Brain pericyte (primary cell): Measurements from ENCODE around the gene TLX1.

Experiments used
- DNase-seq: peaks from one replicate; pipeline ENCODE4 v3.0.0-alpha.2; 2012; ENCODE audit warnings: low read depth, low spot score

TLX1 gene

GRCh38 chr10:101130984-101131961 is at the start of gene TLX1:
Gene TLX1, plus strand, starts transcription at chr10:101131300. Its CDS starts 242 bp downstream, at chr10:101131542.
- DNase-seq = no peak

GRCh38 chr10:101085846-101086245 is 45.3 kb upstream of the TLX1 start:
- no peak for DNase-seq

GRCh38 chr10:101087376-101087775 is 43.7 kb upstream of the TLX1 start:
- DNase-seq = no peak

- no peak for DNase-seq
These were observed 43.1 kb upstream of the TLX1 start for GRCh38 chr10:101087965-101088364.

GRCh38 chr10:101089520-101090299 is 41.4 kb upstream of the TLX1 start:
- DNase-seq = no peak

GRCh38 chr10:101090597-101090996 is 40.5 kb upstream of the TLX1 start:
- DNase-seq = no peak

- no peak for DNase-seq
These were observed 39.4 kb upstream of the TLX1 start for GRCh38 chr10:101091546-101092290.

- DNase-seq = no peak
These were observed 38.2 kb upstream of the TLX1 start for GRCh38 chr10:101092881-101093354.

- no peak for DNase-seq
These were observed 36.8 kb upstream of the TLX1 start for GRCh38 chr10:101094121-101094879.

- DNase-seq = no peak
These were observed 36.1 kb upstream of the TLX1 start for GRCh38 chr10:101095004-101095403.

GRCh38 chr10:101095550-101096213 is 35.4 kb upstream of the TLX1 start:
- DNase-seq = no peak

- no peak for DNase-seq
These were observed 34.7 kb upstream of the TLX1 start for GRCh38 chr10:101096378-101096777.

GRCh38 chr10:101097881-101098280 is 33.2 kb upstream of the TLX1 start:
- no peak for DNase-seq

GRCh38 chr10:101099901-101100300 is 31.2 kb upstream of the TLX1 start:
- DNase-seq = no peak

- DNase-seq = no peak
These were observed 29.7 kb upstream of the TLX1 start for GRCh38 chr10:101101372-101101881.

GRCh38 chr10:101103430-101103829 is 27.7 kb upstream of the TLX1 start:
- DNase-seq = no peak

- DNase-seq = no peak
These were observed 24.7 kb upstream of the TLX1 start for GRCh38 chr10:101106351-101106750.

GRCh38 chr10:101107771-101108170 is 23.3 kb upstream of the TLX1 start:
- no peak for DNase-seq

- DNase-seq = no peak
These were observed 20.1 kb upstream of the TLX1 start for GRCh38 chr10:101110856-101111523.

- DNase-seq = no peak
These were observed 19.6 kb upstream of the TLX1 start for GRCh38 chr10:101111547-101111946.
